ENCODE results near the gene FAM131C.
"Not testable (repeated sequence)": the region's sequence is repeated elsewhere in the genome, so short reads cannot be mapped to it uniquely, and the experiment has no call there.

Gene FAM131C

DNA sequence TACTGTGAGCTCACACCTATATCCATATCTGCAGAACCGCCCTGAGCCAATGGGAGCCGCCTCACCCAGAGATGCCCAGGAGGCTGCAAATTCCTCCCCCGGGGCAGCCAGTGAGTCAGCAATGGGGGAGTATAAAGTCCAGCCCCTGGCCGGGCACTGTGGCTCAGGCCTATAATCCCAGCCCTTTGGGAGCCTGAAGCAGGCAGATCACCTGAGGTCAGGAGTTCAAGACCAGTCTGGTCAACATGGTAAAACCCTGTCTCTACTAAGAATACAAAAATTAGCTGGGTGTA is 34.9 kb downstream of the FAM131C start:
- DNase-seq (ENCODE audit: low spot score) (peak; percentile 45), FAIRE-seq (no peak)

DNA sequence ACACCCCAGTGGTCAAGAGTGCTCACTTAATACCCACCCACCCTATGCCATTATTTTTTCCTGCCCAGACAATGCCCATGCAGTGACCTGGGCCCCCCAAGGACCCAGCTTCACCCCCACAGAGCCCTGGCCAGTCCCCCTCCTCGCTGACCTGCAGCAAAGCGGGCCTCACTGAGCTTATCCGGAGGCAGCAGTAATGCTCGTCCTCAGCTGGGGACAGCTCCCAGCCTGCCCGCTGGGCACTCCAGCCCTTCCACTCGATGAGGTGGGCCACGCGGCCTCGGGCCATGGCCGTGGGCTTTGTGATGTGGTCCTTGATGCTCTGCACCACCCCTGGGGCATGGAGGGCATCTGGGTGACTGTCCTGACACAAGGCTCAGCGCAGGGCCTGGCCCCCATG is 37.0 kb downstream of the FAM131C start:
- peak; percentile 53 for FAIRE-seq
- DNase-seq (ENCODE audit: low spot score), result not testable (repeated sequence)

DNA sequence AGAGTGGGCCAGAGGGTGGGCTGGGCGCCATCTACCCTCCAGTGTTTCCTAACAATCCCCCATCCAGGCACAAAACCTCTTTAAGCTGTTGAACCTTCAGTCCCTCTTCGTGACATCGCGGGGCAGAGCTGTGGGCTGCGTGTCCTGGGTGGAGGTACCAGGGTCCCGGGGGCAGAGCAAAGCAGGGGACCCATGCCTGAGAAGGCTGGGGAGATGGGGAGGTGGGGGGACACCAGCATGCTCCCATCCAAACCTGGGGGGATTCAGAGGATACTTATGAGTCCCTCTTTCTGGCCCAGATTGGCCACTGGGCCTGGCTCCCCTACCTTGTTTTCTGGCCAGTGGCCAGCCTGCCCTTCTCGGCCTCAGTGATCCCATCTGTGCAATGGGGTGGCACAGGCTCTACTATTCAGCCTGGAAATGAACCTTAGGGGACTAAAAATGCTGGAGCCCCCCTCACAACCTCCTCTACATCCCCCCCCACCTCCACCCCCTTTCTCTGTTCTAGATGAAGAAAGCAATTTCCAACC is 40.3 kb downstream of the FAM131C start:
- FAIRE-seq; DNase-seq (ENCODE audit: low spot score): not testable (repeated sequence)

DNA sequence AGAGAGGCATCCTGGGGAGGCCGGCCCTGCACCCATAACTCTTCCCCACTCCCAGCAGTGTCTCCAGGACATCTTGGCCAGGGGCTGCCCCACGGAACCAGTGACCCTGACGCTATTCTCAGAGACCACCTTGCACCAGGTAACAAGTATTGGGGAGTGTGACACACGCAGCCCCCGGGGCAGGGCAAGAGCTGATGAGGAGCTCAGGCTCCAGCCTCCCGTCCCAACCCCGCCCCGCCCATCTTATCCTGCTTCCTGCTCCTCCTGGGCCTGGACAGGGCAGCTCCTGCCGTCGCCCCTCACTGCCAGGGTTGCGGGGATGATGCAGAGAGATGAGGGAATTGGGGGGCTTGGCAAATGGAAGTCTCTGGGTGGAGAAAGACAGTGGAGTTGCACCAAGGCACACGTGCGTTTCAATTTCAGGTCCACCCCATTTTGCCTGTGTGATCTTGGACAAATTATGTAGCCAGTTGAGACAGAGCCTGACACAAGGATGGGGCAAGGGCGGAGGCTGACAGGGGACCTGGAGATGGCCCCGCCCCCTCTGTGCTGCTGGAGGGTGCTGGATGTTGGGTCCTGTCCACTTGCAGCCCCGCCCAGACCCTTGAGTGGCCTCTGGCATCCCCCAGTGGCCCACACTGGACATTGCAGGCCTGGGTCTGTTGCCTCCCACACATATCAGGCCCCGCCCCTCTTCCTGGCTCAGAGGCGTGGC is 40.9 kb downstream of the FAM131C start:
- DNase-seq (ENCODE audit: low spot score) (peak; percentile 88), FAIRE-seq (no peak)

DNA sequence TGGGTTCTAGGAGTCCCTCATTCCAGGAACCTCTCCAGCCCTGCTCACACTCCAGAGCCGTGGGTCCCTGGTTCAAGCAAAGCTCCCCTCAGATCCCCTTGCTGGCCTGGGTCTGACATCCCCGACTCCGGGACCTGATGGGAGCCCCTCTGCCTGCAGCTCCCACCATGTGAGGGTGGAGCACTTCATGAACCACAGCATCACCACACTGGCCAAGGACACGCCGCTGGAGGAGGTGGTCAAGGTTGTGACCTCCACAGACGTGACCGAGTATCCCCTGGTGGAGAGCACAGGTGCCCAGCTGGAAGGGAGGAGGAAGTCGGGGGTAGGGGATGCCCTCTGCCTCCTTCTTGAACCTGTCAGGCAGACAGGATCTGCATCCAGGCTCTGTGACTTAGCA is 41.9 kb downstream of the FAM131C start:
- FAIRE-seq (no peak), DNase-seq (ENCODE audit: low spot score) (no peak)

DNA sequence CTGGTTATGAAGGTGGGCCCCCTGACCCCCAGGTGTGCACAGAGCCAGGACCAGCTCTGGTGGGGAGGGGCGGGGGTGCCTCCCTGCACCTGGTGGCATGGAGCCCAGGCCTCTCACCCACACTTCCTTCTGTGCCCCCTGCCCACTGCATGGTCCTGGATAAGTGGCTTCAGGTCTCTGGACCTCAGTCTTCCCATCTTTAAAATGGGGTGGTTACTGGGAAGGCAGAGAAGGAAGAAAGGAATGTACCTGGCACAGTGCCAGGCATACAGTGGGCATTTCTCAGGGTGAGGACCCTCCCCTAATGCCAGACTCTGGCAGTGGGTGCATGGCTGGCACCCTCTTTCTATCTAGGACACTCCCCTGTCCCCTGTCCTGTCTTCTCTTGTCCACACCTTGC is 44.2 kb downstream of the FAM131C start:
- DNase-seq (ENCODE audit: low spot score) (no peak), FAIRE-seq (no peak)

DNA sequence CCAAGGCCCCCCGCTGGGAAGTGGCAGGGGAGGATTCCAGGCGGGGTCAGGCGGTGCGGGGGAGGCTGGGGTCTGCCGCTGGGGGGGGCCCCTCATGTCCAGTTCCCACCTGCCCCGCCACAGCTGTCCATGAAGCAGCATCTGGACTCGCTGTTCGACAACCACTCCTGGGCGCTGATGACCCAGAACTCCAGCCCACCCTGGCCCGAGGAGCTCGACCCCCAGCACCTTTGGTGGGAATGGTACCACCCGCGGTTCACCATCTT is 44.5 kb downstream of the FAM131C start:
- FAIRE-seq; DNase-seq (ENCODE audit: low spot score): not testable (repeated sequence)

DNA sequence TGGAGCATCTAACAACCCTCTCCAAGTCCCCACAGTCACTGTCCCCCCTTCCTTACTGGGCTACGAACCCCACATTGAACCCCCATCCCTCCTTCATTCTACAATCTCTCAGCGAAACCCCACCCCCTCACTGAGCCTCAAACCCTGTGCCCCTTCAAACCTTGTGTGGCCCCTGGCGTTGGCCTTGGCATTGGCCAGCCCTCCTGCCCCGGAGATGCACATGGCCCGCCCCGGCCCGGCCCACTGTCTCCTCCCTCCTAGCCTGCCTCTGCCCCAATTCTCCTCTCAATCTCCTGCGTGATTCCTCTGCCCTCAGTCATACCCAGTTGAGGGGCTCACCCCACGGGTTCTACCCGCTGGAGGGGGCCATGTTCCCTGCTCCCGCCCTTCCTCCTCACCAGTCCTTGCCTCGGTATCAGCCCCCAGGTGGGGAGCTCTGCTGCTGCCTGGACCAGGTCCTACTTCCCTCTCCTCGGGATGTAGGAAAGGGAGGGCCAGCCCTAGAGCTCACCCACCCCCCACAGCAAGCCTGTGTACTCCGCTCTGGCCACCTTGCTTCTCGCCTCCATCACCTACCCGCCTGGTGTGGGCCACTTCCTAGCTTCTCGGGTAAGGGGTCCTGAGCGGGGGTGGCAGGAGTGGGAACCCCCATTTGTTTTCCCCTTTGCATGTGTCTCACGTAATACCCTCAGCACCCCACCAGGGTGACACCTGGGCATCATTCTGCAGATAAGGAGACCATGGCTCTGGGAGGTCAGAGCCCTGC is 45.0 kb downstream of the FAM131C start:
- FAIRE-seq, result no peak
- no peak for DNase-seq (ENCODE audit: low spot score)

DNA sequence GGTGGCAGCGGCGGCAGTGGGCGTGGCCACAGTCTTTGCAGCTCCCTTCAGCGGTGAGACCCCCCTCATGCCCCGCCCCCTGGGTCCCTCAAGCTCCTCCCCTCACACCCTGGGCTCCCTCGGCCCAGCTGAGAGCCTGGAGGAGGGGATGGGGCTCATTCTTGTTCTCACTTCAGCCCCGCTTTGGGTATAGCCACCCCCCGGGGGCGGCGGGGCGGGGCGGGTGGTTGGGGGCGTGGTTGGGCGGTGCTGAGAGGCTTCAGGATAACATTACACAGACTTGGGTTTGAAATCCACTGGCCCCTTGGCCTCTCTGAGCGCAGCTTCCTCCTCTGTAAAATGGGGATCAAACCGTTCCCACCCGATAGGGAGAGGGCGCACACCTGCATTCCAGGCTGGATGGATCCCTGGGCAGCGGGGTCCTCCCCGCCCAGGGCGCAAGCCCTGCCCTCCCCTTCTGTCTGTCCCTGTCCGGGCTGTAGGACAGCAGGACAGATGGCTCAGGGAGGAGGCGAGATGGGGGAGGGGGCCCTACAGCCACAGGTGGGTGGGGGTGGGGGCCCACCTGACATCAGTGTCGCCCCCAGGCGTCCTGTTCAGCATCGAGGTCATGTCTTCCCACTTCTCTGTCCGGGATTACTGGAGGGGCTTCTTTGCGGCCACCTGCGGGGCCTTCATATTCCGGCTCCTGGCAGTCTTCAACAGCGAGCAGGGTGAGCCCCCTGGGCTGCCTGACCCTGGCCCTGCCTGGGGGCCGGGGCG is 46.5 kb downstream of the FAM131C start:
- FAIRE-seq, result no peak
- DNase-seq (ENCODE audit: low spot score), result no peak

DNA sequence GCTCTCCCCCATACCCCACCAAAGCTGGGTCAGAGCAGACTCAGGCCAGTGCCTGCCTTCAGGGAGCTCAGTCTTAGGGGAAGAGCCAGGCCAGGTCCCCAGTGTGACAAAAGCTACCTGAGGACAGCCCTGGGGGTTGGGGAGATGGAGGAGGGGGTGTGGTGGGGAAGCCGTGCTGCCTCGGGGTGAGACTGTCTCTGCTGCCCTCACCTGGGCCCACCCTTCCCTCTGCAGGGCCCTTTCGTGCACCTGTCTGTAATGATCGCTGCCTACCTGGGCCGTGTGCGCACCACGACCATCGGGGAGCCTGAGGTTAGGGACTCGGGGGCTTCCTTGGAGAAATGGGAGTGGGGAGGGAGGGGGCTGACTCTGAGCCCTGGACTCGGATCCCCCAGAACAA is 47.1 kb downstream of the FAM131C start:
- FAIRE-seq, result not testable (repeated sequence)

DNA sequence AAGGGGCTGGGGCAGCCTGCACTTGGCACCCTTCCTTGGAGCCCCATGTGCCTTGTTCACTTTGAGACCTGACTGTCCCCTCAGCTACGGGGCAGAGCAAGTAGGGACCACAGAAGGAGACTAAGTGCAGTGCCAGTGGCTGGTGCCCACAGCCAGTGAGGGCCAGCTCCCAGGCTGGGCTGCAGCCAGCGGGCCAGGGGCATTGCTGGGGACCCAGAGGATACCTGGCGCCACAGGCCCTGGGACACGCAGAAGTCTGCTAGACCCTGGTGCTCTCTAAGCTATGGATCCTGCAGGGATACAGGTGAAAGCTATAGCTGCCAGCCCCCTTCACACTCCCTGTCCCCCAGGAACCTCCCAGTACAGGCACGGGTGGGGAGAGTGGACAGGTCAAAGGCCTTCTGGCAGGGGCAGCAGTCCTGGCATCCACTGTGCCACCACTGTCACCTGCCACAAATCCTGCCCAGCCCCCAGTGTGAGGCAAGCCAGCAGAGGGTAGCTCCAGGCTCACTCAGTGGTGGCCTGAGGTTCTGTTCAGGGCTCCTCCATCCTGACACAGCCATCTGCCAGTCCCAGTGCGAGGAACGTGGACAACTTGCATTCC is 50.3 kb downstream of the FAM131C start:
- no peak for FAIRE-seq
- no peak for DNase-seq (ENCODE audit: low spot score)

More for the DNA sequence above, 47.1 kb downstream of the FAM131C start:
- DNase-seq (ENCODE audit: low spot score), result not testable (repeated sequence)

DNA sequence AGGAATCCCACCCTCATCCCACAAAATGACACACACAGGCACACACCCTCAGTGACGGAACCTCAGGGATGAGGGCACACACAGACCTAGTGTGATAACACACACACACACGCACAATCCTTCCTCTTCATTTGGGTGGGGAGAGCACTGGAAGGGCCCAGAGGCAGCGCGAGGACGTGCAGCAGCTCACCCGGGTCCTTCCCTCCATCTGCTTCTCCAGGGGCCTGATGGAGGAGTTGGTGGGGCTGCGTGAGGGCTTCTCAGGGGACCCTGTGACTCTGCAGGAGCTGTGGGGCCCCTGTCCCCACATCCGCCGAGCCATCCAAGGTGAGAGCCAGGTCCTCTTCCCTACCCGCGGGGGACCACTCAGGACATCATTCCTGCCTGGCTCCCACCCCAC is 51.1 kb downstream of the FAM131C start:
- FAIRE-seq, result no peak
- DNase-seq (ENCODE audit: low spot score), result no peak

DNA sequence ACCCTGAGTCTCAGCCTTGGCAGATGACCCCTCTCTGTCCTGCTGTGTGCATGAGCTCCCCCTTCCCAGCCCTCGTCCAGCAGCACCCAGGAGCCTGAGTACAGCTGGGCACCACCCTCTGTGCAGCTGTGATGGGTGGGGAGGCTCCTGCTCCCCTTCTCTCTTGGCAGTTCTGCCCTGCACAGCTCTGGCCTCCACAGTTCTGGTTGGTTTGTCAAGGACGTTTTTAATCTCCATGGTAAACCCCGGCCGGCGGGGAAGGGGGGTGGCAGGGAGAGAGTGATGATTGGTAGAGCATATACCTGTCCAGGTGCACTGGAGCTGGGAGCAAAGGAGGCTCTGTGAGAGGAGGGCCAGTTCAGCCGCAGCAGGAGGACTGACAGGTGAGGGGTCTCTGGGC is 51.8 kb downstream of the FAM131C start, which contains the start of gene CLCNKA:
CLCNKA (plus strand) TSS at position 356 of the 400 bp plus-strand sequence. CDS start 584 bp downstream, outside the sequence.
- no peak for FAIRE-seq
- no peak for DNase-seq (ENCODE audit: low spot score)

DNA sequence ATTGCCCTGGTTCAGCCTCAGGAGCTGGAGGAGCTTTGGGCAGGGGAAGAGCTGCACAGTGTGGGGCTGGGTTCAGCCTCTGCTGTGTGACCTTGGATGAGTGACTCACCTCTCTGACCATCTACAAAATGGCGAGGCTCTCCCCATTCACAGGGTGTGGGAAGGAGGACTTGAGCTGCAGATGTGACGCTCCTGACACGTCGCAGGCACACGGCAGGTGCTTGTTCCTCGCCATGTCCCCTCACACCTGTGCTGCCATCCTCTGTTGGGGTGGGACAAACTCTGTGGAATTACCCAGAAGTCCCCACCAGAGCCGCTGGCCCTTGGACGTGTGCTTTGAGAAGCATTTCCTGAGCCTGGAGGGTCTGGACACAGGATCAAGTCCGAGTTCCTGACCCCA is 52.6 kb downstream of the FAM131C start:
- FAIRE-seq, result peak; percentile 72
- not testable (repeated sequence) for DNase-seq (ENCODE audit: low spot score)

DNA sequence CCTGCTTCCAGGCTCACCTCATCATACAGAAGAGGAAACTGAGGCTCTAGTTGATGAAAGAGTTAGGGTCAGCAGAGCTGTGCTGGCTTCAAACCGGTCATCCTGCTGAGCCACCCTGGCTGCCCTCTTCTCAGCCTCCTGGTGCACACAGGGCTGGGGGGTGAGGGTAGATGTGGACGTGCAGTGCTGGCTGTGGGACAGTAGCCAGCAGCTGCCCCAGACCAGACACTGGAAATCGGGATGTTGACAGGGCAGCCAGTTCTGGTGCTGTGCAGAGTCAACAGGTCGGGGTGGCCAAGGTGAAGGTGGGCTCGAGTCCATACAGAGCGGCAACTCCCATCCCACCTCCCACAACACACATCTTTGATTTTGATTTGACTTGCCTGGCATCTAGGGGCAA is 53.1 kb downstream of the FAM131C start:
- no peak for DNase-seq (ENCODE audit: low spot score)
- no peak for FAIRE-seq

DNA sequence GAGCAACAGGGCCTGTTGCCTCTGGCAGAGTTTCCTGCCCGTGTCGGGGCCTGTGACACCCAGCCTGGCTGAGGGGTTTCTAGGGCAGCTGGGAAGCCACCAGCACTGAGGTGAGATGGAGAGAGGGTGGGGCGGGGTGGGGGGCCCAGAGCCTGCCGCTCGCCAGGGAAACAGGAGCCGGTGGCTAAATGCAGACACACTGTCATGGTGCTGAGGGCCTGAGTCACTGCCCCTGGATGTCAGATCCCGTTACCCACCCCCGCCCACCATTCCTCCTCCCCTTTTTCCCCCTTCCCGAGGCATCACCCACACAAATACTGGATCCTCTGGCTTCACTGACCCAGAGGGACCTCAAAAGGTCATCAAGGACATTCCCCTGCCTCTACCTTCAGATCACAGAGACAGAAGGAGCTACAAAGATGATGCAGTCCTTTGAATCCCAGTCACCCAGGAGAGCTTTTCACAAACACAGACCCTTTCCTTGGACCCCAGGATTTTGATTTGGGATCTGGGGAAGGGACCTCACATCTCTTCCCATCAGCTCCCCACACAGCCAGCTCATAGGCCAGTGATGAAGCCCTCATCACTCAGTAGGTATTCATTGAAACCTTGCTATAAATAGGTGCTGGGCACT is 53.7 kb downstream of the FAM131C start:
- DNase-seq (ENCODE audit: low spot score) (peak; percentile 50), FAIRE-seq (no peak)

DNA sequence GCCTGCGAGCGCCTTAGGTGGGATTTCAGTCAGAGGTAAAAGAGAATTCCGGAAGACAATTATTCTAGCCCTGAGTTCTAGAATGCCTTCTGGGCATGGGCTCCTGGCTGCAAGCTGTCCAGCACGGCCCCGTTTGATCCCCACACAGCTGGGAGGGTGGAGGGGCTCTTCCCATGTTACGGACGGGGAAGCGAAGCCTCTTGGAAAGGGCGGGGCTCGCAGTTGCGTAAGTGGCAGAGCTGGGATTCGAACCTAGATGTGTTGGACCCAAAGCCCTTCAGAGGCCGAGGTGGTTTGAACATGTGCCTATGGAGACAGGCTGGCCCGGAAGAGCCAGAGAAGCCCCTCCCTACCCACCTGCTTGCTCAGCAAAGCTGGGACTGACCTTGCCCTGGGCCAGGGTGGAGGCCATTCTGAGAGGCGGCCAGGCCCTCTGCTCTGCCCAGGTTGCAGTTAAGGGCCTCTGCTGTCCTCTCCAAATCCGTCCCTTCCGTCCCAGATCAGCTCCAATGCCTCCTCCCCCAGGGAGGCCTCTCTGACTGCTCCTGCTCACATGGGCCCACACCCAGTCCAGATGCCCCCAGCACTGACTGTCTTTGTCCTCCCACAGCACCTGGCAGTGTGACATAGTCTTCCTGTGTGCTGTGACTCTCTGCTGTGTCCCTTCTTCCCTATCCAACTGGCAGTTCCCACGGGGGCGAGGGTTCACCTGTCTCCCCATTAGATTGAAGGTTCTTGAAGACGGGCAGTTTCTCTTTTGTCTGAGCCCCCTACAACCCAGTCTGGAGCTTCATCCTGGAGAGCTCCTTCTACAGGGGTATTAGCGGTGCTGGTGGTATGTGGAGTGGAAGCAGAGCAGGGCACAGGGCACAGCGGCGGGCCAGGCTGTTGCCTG is 54.5 kb downstream of the FAM131C start:
- no peak for FAIRE-seq
- no peak for DNase-seq (ENCODE audit: low spot score)

DNA sequence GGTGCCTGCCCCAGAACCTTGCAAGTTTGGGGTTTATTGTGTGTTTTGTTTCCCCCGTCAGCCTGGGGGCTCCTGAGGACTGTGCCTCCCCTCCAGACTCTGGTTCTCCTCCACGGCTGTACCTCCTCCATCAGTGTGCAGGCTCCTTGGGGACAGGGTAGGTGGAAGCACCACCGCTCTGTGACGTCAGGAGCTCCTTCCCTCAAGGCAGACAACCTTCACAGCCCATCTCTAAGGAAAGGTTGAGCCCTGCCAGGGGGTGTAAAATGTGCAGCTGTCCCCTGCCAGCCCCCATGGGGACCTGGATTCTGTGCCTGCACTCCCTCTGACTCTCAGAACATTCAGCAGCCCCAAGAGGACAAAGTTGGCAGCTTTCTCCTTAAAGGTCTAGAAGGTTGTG is 55.1 kb downstream of the FAM131C start:
- DNase-seq (ENCODE audit: low spot score) (no peak), FAIRE-seq (no peak)

DNA sequence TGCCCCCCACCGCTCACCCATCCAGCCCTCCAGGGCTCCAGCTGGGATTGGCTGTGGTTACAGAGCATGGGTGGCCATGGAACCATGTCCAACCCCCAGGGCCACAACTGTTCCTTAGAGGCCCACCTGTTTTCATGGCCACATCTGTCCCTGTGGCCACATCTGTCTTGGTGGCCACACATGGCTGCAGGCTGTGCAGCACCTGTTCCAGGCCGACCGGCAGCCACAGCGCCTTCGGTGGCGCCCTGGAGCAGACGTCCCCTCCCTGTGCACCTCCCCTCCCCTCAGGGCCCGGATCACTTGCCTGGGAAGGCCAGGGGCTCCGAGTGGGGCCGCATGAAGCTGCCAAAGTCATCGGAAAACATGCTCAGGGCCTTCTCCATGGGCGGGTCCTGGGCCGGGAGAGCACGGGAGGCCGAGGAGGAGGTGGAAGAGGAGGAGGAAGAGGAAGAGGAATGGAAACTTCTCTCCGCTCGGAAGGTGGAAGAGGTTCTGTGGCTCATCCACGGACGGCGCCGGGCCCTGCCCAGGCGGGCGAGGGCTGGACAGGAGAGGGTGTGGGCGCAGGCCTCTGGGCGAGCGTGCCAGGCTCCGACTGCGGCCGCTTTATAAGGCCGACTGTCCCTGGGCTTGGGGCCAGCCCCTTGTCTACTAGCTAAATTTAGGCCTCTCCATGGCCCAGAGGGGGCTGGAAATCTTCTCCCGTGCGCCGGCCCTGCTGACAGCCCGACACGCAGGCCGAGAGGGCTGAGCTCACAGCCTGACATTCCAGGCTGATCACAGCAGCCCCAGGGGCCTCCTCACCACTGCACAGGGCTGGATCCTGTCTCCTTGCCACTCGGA is 55.8 kb downstream of the FAM131C start, which contains the start of gene HSPB7:
HSPB7 (minus strand) TSS at position 583 of the 843 bp plus-strand sequence; CDS start at position 503, 80 bp downstream.
- DNase-seq (ENCODE audit: low spot score) (no peak), FAIRE-seq (no peak)

All from urothelium cell line (cell line).